ENCODE results near the gene CHM.
"Not testable (repeated sequence)": the region's sequence is repeated elsewhere in the genome, so short reads cannot be mapped to it uniquely, and the experiment has no call there.

Gene CHM

GRCh38 chrX:85996555-85996954, 50.8 kb downstream of the CHM start:
- FAIRE-seq, result no peak

- no peak for FAIRE-seq
These were observed 51.7 kb downstream of the CHM start for GRCh38 chrX:85995641-85996040.

- peak; percentile 73 for FAIRE-seq
These were observed 52.6 kb downstream of the CHM start for GRCh38 chrX:85994797-85995196.

GRCh38 chrX:85994228-85994627, 53.1 kb downstream of the CHM start:
- no peak for FAIRE-seq

GRCh38 chrX:85993539-85994197, 53.7 kb downstream of the CHM start:
- no peak for FAIRE-seq

- no peak for FAIRE-seq
These were observed 54.5 kb downstream of the CHM start for GRCh38 chrX:85992811-85993229.

GRCh38 chrX:85988353-85988752, 59.0 kb downstream of the CHM start:
- no peak for FAIRE-seq

- FAIRE-seq, result no peak
These were observed 67.1 kb downstream of the CHM start for GRCh38 chrX:85980286-85980685.

- peak; percentile 72 for FAIRE-seq
These were observed 70.1 kb downstream of the CHM start for GRCh38 chrX:85977218-85977617.

GRCh38 chrX:85972351-85972750, 75.0 kb downstream of the CHM start:
- not testable (repeated sequence) for FAIRE-seq

- no peak for FAIRE-seq
These were observed 82.6 kb downstream of the CHM start for GRCh38 chrX:85964744-85965143.

GRCh38 chrX:85963736-85964135, 83.6 kb downstream of the CHM start:
- FAIRE-seq, result no peak

- FAIRE-seq, result no peak
These were observed 91.8 kb downstream of the CHM start for GRCh38 chrX:85955510-85955909.

- not testable (repeated sequence) for FAIRE-seq
These were observed 102.6 kb downstream of the CHM start for GRCh38 chrX:85944751-85945150.

GRCh38 chrX:85941275-85941674, 106.1 kb downstream of the CHM start:
- FAIRE-seq, result no peak

GRCh38 chrX:85939942-85940341, 107.4 kb downstream of the CHM start:
- FAIRE-seq, result not testable (repeated sequence)

- FAIRE-seq, result not testable (repeated sequence)
These were observed 113.0 kb downstream of the CHM start for GRCh38 chrX:85934399-85934798.

- FAIRE-seq, result peak; percentile 71
These were observed 117.3 kb downstream of the CHM start for GRCh38 chrX:85930099-85930498.

- FAIRE-seq, result peak; percentile 5
These were observed 118.8 kb downstream of the CHM start for GRCh38 chrX:85928606-85929005.

- FAIRE-seq, result no peak
These were observed 119.6 kb downstream of the CHM start for GRCh38 chrX:85927740-85928139.

- FAIRE-seq, result no peak
These were observed 124.5 kb downstream of the CHM start for GRCh38 chrX:85922821-85923220.

- not testable (repeated sequence) for FAIRE-seq
These were observed 130.6 kb downstream of the CHM start for GRCh38 chrX:85916656-85917280.

- no peak for FAIRE-seq
These were observed 132.9 kb downstream of the CHM start for GRCh38 chrX:85914431-85914830.

GRCh38 chrX:85907316-85907715, 140.0 kb downstream of the CHM start:
- no peak for FAIRE-seq

GRCh38 chrX:85906399-85906798, 141.0 kb downstream of the CHM start:
- FAIRE-seq, result no peak
